HL-60 (cell line): ENCODE data around the gene SERPINI1.

Experiments used
- DNase-seq, 2 experiments: peaks; one replicate each; pipeline ENCODE4 v3.0.0-alpha.2; 2010 to 2020; ENCODE audit warnings: low read depth in 1 of 2, low spot score in 1 of 2
- H3K27ac ChIP-seq: fragments of 250-450 bp; sonication (Bioruptor Pico); replicated peaks from 2 replicates; pipeline ENCODE4 v1.5.1; 2020; ENCODE audit warnings: mild to moderate bottlenecking, moderate library complexity
- H3K27me3 ChIP-seq: fragments of 250-450 bp; sonication (Bioruptor Pico); 2 replicates; pipeline ENCODE4 v1.5.1; 2021; ENCODE audit warnings: mild to moderate bottlenecking, moderate library complexity; ENCODE audit not compliant: insufficient read depth, poor library complexity, severe bottlenecking
- H3K4me3 ChIP-seq: replicated peaks from 2 replicates; pipeline ENCODE4 v1.5.1; 2011; ENCODE audit warnings: mild to moderate bottlenecking, control low read depth, low read length; ENCODE audit not compliant: insufficient read depth
- CTCF ChIP-seq: IDR thresholded peaks from one replicate; pipeline ENCODE4 v1.5.1; 2011; ENCODE audit warnings: low read length, control low read depth, inconsistent platforms; ENCODE audit not compliant: insufficient read depth
- GABPA ChIP-seq: IDR thresholded peaks from 2 replicates; pipeline ENCODE4 v1.6.1; 2012; ENCODE audit warnings: low read depth
- POLR2AphosphoS5 ChIP-seq: IDR thresholded peaks from 2 replicates; pipeline ENCODE4 v1.6.1; 2012; ENCODE audit warnings: low read depth
- REST ChIP-seq: IDR thresholded peaks from 2 replicates; pipeline ENCODE4 v1.6.1; 2012; ENCODE audit warnings: low read depth; ENCODE audit not compliant: insufficient replicate concordance
- SPI1 ChIP-seq: IDR thresholded peaks from 2 replicates; pipeline ENCODE4 v1.6.1; 2012; ENCODE audit warnings: low read depth, mild to moderate bottlenecking, borderline replicate concordance

Gene SERPINI1

GRCh38 chr3:167776066-167776685, 40.7 kb downstream of the SERPINI1 start:
- DNase-seq = no peak
- no peak overlapping the region for H3K27ac ChIP-seq
- TF ChIP-seq REST = no peak
- TF ChIP-seq GABPA = no peak
- no peak for TF ChIP-seq SPI1
- no peak for TF ChIP-seq CTCF
- no peak for TF ChIP-seq POLR2AphosphoS5
- H3K27me3 ChIP-seq = no peaks in the 10 kb centered on the region
- no peak overlapping the region for H3K4me3 ChIP-seq

GRCh38 chr3:167777356-167777755, 41.8 kb downstream of the SERPINI1 start:
- no peak for DNase-seq
- Histone ChIP-seq H3K27ac (no peak overlapping the region), H3K27me3 (no peaks in the 10 kb centered on the region), H3K4me3 (no peak overlapping the region)
- TF ChIP-seq CTCF = no peak
- no peak for TF ChIP-seq POLR2AphosphoS5
- no peak for TF ChIP-seq GABPA
- no peak for TF ChIP-seq REST
- TF ChIP-seq SPI1 = no peak

- no peak overlapping the region for H3K4me3 ChIP-seq
- no peak for DNase-seq
- H3K27me3 ChIP-seq = no peaks in the 10 kb centered on the region
- TF ChIP-seq SPI1 = no peak
- no peak for TF ChIP-seq REST
- TF ChIP-seq POLR2AphosphoS5 = no peak
- no peak for TF ChIP-seq GABPA
- no peak for TF ChIP-seq CTCF
- H3K27ac ChIP-seq = no peak overlapping the region
Observed at GRCh38 chr3:167780214-167780883, 44.8 kb downstream of the SERPINI1 start.
